Right forelimb (tissue), 1 donor: ENCODE data around the gene MYEOV.

Experiments
- DNase-seq: peaks from one replicate; pipeline ENCODE4 v3.0.0-alpha.2; 2018

Gene MYEOV

DNA sequence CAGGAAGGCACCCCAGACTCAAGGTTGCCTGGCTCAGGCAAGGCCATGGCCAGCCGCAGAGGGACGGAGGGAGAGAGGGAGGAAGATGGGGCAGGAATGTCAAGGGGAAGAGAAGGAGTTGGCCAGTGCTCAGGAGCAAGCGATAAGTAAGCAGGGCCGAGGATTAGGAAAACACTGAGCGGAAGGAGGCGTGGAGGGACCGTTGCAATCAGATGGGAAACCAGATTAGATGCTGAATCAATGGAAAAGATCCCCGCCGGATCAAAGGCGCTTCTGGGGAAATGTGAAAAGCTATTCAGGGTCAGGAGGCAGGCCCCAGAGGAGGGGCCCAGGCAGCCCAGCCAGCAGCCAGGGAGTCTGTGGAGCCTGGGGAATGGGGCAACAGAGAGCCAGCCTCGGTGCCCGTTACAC, 26.6 kb upstream of the MYEOV start:
- no peak for DNase-seq

DNA sequence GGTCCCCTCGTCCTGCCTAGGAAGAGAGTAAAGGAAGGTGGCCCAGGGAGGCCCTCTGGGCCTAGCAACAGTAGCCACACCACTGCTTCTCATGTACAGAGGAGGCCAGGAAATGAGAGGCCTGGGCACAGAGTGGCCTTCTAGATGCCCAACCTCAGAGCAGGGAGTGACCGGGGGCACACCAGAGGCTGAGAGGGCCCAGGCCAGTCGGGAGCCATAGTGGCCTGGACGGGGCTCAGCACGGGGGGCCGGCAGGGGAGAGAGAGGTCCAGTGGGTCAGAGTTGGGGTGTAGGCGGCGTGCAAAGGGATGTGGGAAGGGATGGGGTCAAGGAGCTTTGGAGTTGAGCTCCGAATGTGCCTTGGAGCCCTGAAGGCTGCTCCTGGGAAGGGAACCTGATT, 25.0 kb upstream of the MYEOV start:
- DNase-seq = no peak

DNA sequence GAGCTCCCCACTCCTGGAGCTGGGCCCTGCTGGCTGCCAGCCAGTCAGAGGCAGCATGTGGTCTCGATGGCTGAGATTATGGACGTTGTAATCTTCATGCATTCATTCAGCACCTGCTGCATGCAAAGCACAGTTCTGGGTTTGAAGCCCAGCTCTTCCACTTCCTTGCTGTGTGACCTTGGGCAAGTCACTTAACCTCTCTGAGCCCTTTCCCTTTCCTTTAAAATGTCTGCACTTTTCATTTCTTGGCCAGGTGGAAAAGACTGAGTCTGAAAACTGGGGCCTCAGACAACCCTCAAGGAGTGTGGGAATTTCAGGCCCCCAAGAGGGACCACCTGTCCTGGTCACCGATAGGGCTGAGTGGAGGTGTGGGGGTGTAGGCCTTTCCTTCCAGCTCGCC, 24.6 kb upstream of the MYEOV start:
- DNase-seq = no peak

DNA sequence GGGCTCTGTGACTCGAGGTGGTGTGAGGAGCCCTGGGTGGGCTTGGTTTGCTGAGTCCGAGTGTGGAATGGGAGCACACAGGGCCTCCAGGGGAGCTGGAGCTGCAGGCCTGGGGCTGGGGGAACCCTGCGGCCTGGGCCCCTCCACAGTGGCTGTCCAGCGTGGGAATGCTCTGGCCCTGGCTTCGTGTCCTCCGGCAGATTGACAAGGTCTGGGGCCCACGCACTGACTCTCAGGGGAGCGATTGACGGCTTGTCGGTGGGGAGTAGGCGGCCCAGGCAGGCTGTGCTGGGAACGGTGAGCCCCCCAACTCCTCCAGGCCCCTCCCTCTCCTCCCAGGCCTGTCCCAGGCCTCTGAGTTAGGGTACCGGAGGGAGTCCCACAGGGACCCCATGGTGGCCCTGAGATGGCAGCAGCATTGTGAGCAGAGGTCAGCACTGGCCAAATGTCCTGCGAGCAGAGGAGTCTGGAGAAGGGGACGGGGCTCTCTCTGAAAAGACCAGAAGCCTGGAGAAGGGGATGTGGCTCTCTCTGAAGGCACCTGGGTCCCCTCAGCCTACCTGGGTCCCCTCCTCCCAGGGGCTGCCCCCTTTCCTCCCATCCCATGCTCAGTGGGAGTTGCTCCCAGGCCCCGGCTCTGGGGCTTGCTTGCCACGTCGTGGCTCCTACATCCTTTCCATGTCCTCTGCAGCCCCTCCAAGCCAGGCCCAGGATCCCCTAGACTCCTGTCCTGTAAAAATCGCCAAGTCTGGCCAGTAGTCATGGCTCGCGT, 23.8 kb upstream of the MYEOV start:
- no peak for DNase-seq

DNA sequence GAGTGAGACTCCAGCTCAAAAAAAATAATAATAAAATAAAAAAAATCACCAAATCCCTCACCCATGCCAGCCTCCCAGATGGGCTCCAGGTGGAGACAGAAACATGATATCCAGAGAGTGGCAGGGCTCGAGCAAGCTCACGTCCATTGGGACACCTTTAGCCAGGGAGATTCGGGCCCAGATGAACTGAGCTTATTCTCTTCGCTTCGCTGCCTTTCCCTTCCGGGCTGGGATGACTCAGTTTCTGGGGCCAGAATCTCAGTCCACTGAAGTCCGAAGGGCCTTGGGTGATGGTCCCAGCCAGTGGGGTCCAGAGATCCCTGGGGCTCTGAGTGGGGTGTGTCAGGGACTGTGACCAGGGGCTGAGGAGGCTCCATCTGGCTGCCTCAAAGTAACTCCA, 23.0 kb upstream of the MYEOV start:
- DNase-seq = no peak

DNA sequence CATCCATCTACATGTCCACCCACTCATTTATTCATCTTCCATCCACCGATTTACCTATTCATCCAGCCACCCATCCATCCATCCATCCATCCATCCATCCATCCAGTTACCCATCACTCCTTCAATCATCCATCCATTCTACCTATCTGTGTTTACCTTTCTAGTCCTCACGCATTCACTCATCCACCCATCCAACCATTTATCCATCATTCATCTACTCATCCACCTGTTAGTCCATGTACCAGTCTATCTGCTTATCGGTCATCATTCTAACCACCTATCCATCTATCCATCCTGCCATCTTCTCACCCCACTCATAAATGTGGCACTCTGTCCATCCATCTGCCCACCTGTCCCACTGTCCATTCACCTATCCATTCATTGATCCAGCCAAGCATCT, 21.9 kb upstream of the MYEOV start:
- no peak for DNase-seq

DNA sequence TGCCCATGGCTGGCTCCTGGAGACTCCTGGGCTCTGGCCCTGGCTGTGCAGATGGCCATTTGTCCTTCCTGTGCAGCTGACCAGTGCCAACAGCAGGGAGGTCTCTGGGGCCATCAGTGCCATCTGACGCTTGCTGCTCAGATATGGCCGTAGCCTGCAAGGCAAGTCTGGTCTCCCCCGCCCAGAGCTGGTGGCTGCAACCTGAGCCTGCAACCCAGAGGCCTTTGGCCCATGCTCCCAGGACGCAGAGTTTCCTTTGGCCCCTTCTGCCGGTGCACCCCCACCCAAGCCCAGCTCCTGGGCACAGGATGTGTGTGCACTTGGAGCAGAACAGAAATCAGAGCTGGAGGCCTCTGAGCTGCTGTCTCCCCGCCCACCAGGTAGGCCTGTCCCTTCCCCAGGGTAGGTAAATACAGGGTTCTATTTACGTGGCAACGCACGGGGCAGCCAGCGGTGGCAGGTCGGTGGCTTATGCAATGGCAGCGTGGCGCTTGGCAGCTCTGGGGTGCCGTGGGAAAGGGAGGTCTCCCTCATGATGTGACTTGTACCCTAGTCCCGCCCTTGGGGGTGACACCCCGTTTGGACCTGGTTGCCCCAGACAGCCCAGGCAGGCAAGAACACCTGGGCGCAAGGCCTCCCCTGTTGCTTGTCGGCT, 21.0 kb upstream of the MYEOV start:
- DNase-seq = no peak

DNA sequence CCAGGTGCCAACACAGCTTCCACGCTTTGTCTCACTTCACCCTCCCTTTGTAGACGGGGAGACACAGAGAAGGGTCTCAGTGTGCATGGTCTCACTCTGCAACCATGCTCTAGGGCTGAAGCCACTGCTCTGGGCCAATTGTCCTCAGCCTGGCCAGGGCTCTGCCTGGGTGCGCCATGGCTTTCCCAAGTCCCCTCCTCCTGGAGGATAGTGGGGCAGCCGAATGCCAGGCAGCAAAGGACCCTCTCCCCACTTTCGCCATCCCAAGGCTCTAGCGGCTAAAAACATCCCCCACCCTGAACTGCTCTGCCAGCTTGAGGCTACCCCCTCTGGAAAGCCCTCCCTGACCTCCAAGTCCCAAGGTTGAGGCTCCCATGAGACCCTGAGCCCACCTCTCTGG, 20.4 kb upstream of the MYEOV start:
- DNase-seq = no peak

DNA sequence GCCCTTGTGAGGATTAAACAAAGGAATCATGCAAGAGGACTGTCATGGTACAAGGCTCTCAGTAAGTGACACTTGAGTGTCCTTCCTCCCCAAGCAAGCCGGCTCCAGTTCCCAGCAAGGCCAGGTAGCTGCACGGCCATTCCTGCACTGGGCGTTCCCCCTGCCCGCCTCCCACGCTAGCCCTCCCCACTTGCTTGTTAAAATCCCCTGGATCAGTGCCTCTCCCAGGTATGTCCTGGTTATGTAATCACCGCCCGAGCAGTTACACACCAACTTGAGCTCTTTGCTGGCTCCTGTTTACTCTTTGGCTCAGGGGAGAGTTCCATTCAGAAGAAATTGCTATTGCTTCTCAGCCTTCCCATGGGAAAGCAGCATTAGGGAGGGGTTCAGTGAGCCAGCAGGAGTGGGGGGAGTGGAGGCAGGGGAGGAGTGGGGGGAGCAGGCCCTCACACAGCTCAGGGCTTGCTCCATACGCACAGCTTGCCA, 19.4 kb upstream of the MYEOV start:
- no peak for DNase-seq

DNA sequence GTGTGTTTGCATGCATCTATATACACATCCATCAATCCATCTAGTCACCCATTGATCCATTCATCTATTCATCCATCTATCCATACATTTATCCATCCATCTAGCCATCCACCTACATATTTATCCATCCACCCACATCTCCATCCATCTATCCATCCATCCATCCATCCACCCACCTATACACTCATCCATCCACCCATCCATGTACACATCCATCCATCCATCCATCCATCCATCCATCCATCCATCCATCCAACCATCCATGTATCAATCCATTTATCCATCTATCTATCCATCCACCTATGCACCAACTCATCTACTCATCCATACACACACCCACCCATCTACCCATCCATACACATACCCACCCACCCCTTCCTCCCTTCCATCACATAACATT, 18.8 kb upstream of the MYEOV start:
- no peak for DNase-seq

DNA sequence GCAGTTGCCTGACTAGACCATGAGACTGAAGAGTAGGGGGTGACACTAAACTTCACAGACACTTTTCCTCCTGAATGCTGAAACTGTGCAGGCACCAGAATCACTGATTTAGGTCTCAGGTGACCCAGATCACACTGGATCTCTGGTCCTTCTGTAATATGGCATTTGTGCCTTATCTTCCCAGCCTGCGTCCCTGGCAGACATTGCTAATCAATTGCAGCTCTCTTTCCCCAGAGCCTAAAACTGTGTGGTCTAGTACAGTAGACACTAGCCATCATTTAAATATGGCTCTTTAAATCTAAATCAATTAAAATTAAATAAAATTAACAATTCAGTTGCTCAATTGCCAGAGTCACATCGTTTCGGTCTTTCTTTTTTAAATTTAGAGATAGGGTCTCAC, 17.8 kb upstream of the MYEOV start:
- no peak for DNase-seq

DNA sequence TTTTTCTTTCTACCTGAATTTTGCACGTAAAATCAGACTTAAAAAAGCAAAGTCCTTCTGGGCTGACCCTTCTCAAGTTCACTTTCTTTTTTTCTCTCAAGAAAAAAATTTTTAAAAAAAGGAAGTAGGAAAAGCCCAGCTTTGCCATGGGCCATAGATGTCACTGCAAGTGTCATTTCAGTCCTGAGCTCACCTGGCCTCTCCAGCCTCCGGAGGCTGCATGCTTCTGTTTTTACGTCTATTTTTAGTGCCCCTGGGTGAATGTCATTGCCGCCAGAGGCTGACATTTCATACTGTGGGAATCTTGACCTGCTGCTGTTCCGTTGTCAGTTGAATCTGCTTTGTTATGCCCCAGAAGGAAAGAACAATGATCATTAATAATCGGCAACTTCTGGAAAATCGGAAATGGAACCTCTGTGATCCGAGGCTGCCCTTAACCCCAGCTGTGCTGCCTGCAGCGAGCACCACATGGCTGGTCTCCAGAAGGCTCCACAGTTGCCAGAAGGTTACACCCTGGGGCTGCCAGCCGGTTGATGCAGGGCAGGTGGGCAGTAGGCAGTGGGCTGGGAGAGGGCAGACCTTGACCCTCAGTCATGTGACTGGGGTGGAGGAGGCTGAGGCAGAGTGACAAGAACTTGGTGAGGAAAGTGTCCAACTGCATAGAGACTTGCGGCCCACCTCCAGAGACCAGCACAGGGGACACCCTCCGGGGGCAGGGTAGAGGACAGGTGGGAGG, 16.7 kb upstream of the MYEOV start:
- no peak for DNase-seq

DNA sequence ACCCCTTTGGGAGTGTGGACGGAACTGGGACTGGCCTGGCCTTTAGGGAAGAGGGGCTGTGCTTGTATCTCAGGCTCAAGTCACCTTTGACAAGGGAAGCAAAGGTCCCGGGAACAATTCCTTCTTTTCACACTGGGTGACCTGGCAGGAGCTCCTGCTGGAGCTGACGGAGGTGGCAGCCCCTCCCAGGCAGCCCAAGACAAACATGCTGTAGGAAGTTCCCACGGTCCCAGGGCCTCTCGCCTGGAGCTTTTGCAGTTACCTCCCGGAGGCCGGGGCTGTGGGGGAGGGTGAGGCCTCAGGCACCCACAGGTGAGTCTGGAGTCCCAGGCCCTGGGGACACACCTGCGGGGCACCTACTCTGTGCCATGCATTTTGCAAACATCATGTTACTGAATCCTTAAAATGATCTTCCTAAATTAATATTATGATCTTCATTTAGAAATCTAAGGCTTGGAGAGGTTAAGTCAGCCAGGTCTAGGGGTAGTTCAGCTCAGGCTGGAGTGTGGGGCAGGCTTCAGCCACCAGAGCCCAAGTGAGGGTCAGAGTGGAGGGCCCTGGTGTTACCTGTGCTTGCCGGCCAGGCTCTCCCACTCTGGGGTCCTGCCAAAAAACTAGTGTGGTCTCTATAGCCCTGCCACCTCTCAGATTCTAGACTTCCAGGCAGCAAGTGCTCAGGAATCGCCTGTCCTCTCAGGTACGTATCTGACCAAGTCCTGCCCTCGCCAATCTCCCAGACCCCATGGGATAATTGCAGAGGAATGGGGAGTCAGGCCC, 15.7 kb upstream of the MYEOV start:
- no peak for DNase-seq

DNA sequence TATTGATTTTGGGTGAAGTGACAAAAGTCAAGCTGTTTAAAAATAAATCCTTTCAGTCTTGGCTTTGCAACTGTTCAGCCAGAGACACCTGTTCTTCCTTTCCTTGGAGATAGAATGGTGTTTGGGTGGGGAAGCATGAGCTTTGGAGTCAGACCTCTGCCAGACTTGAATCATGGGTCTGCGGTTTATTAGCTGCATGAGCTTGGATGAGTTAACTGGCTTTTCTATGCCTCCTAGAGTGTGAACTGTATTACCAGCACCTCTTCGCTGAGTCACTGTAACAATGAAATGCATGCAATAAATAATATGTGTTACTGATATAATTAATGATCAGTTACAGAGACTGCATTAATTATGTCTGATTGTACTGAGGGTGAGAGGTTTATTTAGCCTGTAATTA, 13.5 kb upstream of the MYEOV start:
- no peak for DNase-seq

DNA sequence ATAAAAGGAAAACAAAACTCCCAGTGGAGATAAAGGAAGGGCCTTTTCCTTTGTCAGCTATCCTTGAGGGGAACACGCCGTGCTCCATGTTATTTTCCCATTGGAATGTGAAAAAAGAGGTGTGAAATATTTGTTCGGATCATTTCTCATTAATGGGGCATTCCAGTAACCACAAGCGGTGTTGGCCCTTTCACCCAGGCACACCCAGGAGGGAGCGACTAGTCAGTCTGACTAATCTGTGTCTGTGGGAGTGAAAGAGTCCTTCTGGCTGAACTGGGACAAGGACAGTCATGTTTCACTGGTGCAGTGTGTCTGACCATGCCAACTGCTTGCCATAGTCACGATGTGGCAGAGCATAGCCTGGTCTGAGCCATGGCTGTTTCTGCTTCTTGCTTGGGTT, 13.0 kb upstream of the MYEOV start:
- DNase-seq = no peak

DNA sequence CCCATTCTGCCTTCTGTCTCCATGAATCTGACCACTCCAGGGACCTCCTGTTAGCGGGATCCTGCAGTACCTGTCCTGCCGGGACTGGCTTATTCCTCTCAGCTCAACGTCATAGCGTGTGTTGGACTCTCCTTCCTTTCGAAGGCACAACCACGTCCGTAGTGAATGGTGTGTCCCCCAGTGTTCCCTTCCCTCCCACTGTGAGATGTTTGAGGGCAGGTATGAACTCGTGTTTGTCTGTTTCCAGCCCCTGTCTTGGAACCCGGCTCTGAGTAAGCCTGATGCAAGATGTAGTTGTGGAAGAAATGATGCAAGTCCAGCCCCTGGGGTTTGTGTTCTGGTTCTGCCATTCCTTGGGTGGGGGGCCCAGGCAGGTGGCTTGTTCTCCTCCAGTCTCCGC, 10.5 kb upstream of the MYEOV start:
- no peak for DNase-seq

DNA sequence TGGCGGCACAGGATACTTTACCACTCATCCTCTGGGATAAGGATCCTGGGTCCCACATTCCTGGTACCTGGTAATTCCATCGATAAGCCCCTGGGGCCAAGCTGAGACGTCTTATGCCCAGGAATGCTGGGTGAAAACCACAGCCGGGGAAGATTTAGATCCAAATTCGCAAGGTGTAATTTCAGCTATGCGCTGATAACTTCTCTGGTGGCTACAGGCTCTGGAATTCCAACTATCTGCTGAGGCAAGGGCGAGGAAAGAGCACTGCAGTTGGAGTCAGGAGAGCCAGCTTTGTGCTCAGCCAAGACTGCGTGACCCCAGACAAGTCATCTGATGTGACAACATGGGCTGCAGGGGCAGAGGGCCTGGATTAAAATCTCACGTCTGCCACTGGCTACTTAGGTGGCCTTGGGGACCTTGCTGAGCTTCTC, 9.9 kb upstream of the MYEOV start:
- DNase-seq = no peak

DNA sequence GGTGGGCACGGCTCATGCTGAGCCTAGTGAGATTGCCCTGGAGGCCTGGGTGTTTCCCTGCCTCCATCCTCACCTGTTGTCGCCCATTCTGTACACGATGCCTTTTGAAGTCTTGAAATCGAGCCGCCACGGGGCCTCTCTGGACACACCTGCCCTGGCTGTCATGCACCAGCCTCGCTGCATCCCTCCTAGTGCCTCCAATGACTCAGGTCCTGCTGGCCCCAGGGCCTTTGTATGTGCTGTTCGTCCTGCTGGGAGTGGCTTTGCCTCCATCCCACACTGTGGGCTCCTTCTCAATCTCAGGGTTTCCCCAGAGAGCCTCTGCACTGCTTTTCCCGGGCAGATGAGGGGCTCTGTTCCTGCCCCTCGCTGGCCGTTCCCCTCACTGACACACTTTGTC, 8.9 kb upstream of the MYEOV start:
- DNase-seq = no peak

DNA sequence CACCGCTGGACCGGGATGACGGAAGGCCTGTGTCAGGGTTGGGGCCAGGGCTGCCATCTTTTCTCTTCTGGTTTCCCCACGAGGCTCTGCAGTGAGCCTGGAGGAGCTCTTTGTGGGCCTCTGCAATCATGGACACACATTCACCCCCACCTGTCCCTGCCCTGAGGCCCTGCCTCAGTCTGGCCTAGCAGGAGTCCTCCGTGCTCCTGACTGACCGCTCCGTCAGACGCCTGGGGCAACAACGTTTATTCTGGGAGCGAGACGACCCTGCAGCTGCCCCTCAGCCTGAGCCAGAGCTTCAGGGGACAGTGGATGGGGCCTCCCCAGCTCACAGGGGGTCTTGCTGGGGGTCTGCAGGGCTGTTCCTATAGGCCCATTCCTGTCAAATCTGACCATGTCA, 8.2 kb upstream of the MYEOV start:
- DNase-seq = no peak

DNA sequence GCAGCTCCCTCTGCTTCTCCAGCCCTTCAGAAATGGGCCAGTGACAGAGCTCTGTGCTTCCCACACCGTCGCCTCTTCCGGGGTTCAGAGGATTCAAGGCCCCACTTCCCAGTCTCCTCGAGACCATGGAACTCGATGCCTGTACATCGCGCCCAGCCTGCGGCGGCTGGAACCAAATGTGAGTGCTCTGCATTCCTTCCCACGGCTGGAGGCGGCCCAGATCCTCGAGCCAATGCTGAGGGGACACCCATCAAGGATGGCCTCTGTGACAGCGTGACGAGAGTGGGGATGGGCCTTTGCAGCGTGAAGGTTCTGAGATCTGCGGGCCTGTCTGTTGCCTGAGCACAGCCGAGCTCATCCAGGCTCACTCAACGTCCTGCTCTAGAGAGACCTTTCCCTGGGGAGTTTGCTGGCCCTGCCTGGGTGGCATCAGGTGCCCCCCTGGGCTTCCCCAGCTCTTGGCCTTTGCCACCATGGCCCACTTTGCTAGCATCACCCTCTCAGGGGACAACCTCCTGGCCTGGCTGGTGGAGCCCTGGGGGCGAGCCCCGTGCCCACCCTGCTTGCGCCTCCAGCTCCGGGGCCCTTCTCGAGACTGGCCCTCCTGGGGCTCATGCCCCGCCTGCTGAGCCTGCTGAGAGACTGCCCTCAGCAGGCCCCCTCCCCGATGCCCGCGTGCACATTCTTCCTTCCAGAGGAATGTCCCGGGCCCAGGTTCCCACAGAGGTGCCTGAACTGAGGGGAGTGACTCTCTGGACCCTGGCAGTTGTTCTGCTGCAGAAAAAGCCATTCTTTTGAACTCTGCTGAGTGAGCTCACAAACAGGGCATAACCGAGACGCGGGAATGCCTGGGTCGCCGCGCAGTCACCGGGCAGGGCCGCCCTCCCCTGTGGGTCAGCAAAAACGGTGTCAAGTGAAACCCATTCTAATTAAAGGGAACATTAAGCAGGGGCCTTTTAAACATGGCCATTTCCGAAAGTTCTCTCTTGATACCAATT, 7.3 kb upstream of the MYEOV start:
- no peak for DNase-seq

DNA sequence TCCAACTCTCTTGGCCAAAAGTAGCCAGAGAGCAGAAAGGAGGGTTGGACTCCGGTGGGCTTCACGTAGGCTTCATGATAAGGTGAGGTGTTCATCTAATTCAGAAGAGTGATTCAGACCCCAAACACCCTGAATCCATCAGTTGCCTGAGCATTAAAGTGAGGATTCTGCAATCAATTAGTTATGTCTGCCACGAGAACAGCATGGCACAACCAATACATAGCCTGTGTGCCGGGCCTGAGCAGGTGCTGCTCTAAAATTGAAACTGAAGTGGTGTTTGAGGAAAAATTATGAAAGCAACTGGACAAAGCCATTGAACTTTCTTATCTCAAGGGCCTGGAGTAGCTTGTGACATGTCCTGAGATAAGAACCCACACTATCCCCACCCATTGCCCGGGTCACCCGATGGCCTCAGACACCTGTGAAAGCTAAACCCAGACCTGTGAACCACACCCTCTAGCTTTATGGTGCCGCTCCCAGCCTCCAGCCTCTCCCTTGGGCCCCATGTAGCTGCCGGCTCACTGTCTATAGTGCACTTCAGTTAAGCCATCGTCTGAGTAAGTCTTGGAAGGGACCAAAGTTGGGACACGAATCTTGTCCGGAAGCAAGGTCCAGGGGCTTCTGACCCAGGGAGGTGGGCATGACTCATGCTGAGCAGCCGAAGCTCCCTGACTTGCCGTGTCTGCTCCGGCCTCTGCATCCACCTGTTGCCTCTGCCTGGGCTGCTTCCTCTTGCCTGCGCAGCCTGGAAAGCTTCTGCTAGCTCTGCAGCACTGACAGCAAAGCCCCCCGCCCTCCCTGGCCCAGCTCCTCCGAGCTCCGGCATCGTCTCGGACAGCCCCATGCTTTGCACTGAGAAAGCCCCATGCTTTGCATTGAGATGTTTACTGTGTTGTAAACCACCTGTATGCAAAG, 5.7 kb upstream of the MYEOV start:
- no peak for DNase-seq
